Measurements from ENCODE around the gene SLC35E2B. TPM values are rescaled to one million over a fixed set of nuclear protein-coding genes. Genes with fewer than 3 reads are reported as not detected.
"Not testable (repeated sequence)": the region's sequence is repeated elsewhere in the genome, so short reads cannot be mapped to it uniquely, and the experiment has no call there.

SLC35E2B gene
- total RNA-seq, 1 experiment from 2014 or later = 41.7 TPM

DNA sequence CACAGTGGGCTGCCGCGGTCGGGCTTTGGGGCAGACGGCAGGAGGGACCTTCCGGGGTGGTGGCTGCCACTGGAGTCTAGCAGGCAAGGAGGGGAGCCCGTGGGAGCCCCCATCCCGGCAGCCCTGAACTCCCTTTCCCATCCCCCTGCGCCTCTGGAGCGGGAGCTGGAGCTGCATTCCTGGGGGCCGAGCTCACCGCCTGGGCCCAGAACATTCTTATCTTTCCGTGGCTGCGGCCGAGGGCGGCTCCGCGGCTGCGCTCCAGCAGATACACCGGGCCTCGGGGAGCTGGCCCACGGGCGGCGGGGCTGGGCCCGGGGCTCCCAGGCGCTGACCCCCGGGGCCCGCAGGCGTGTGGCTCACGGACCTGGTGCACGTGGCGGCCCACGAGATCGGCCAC, 8.0 kb upstream of the SLC35E2B start:
- not testable (repeated sequence) for H2BK12ac ChIP-seq (ENCODE audit: insufficient read length, low read depth, low read length); H2AK5ac ChIP-seq (ENCODE audit: insufficient read length, low read length); H3K4me3 Mint-ChIP-seq; H3K56ac ChIP-seq (ENCODE audit: insufficient read length, low read depth, low read length); H3K79me1 ChIP-seq (ENCODE audit: insufficient read depth, low read depth, low read length, poor library complexity, severe bottlenecking); H3K9me3 Mint-ChIP-seq; H3T11ph ChIP-seq (ENCODE audit: low read length); H3K79me2 ChIP-seq (ENCODE audit: insufficient read depth, low read length); H2BK20ac ChIP-seq (ENCODE audit: low read depth, low read length, poor library complexity, severe bottlenecking); H3K18ac ChIP-seq (ENCODE audit: insufficient read length, low read depth, low read length); H3K23ac ChIP-seq (ENCODE audit: insufficient read length, low read depth, low read length); H2BK120ac ChIP-seq (ENCODE audit: low read depth, low read length, poor library complexity, severe bottlenecking); H3K27ac ChIP-seq (ENCODE audit: insufficient read length, low read depth, low read length); H3K4me1 ChIP-seq (ENCODE audit: insufficient read depth, low read length); H3K27me3 ChIP-seq (ENCODE audit: insufficient read depth, low read length); H4K20me1 ChIP-seq (ENCODE audit: control insufficient read depth, insufficient read depth, insufficient read length); H3K14ac ChIP-seq (ENCODE audit: insufficient read depth, low read length); H3K9ac ChIP-seq (ENCODE audit: extremely low read depth, insufficient read length, low read length); H3K27ac Mint-ChIP-seq; H3K36me3 Mint-ChIP-seq (ENCODE audit: insufficient read depth in 1 of 3, low read depth in 3 of 3); H3K4me2 ChIP-seq (ENCODE audit: insufficient read depth, insufficient read length, low read length); H3K9me3 ChIP-seq (ENCODE audit: control insufficient read depth, low read depth, low read length); H4K5ac ChIP-seq (ENCODE audit: insufficient read length, low read depth, low read length); H2AFZ ChIP-seq (ENCODE audit: low read length); H3K23me2 ChIP-seq (ENCODE audit: insufficient read length, low read depth, low read length, poor library complexity, severe bottlenecking); DNase-seq; H2BK5ac ChIP-seq (ENCODE audit: insufficient read length, low read length); H4K91ac ChIP-seq (ENCODE audit: insufficient read length, low read depth, low read length); H3K27me3 Mint-ChIP-seq (ENCODE audit: low read depth); H4K8ac ChIP-seq (replicated peaks; ENCODE audit: insufficient read length, low read depth, low read length); H3K4me1 Mint-ChIP-seq; H3K4ac ChIP-seq (ENCODE audit: low read depth, low read length); H2BK15ac ChIP-seq (ENCODE audit: low read depth, low read length)
- whole genome bisulfite sequencing (ENCODE audit: extremely low coverage, insufficient read length, low lambda C conversion rate) = no CpG with 5 or more reads among the region's 33 CpGs

DNA sequence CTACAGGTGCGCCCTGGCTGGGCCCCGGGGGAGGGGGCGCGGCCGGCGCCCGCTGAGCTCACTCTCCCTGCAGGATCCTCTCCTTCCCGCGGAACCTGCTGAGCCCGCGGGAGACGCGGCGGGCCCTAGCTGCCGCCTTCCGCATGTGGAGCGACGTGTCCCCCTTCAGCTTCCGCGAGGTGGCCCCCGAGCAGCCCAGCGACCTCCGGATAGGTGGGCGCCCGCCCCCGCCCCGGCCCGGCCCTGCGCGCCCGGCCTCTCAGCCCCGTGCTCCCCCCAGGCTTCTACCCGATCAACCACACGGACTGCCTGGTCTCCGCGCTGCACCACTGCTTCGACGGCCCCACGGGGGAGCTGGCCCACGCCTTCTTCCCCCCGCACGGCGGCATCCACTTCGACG, 7.5 kb upstream of the SLC35E2B start:
- H3K27me3 Mint-ChIP-seq (ENCODE audit: low read depth); H4K8ac ChIP-seq (replicated peaks; ENCODE audit: insufficient read length, low read depth, low read length); H3T11ph ChIP-seq (ENCODE audit: low read length); H3K27me3 ChIP-seq (ENCODE audit: insufficient read depth, low read length); H3K27ac ChIP-seq (ENCODE audit: insufficient read length, low read depth, low read length); H3K4me1 ChIP-seq (ENCODE audit: insufficient read depth, low read length); H2BK20ac ChIP-seq (ENCODE audit: low read depth, low read length, poor library complexity, severe bottlenecking); H3K4me3 Mint-ChIP-seq; H2BK5ac ChIP-seq (ENCODE audit: insufficient read length, low read length); H3K36me3 Mint-ChIP-seq (ENCODE audit: insufficient read depth in 1 of 3, low read depth in 3 of 3); H3K56ac ChIP-seq (ENCODE audit: insufficient read length, low read depth, low read length); H4K5ac ChIP-seq (ENCODE audit: insufficient read length, low read depth, low read length); H4K20me1 ChIP-seq (ENCODE audit: control insufficient read depth, insufficient read depth, insufficient read length); H3K14ac ChIP-seq (ENCODE audit: insufficient read depth, low read length); DNase-seq; H3K4me1 Mint-ChIP-seq; H3K27ac Mint-ChIP-seq; H3K9me3 ChIP-seq (ENCODE audit: control insufficient read depth, low read depth, low read length); H3K23me2 ChIP-seq (ENCODE audit: insufficient read length, low read depth, low read length, poor library complexity, severe bottlenecking); H2AK5ac ChIP-seq (ENCODE audit: insufficient read length, low read length); H2BK15ac ChIP-seq (ENCODE audit: low read depth, low read length); H2AFZ ChIP-seq (ENCODE audit: low read length); H2BK120ac ChIP-seq (ENCODE audit: low read depth, low read length, poor library complexity, severe bottlenecking); H3K79me1 ChIP-seq (ENCODE audit: insufficient read depth, low read depth, low read length, poor library complexity, severe bottlenecking); H3K4me2 ChIP-seq (ENCODE audit: insufficient read depth, insufficient read length, low read length); H3K4ac ChIP-seq (ENCODE audit: low read depth, low read length); H2BK12ac ChIP-seq (ENCODE audit: insufficient read length, low read depth, low read length); H3K9me3 Mint-ChIP-seq; H3K79me2 ChIP-seq (ENCODE audit: insufficient read depth, low read length); H4K91ac ChIP-seq (ENCODE audit: insufficient read length, low read depth, low read length); H3K9ac ChIP-seq (ENCODE audit: extremely low read depth, insufficient read length, low read length); H3K18ac ChIP-seq (ENCODE audit: insufficient read length, low read depth, low read length); H3K23ac ChIP-seq (ENCODE audit: insufficient read length, low read depth, low read length): not testable (repeated sequence)
- no CpG with 5 or more reads among the region's 45 CpGs for WGBS (ENCODE audit: extremely low coverage, insufficient read length, low lambda C conversion rate)
